ENCODE data around the gene DIAPH2.

DIAPH2 gene

DNA sequence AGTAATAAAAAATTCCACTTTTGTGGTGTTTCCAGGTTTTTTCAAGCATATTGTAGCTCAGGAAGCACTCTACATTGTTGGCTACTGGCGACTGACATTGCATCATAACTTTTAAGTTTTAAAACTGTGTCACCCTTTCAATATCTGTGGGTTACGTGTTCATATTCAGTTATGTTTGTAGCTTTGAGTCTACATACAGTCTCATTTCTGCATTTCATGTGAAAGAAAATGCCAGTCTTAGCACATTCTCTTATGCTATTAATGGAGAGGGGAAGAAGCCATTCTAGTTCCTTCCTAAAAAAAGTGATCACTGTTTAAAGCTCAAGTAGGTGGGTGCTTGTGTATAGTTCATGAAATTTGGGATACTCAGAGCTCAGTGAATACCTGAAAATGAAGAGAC lies 38.1 kb downstream of the DIAPH2 start:
- CTCF ChIA-PET, result interaction anchor here (0.7 kb wide), 1 partner anchor 1404 kb away, joined by 5 read pairs; no protein-coding TSS in a partner anchor
- POLR2A ChIA-PET, result no interaction called here

DNA sequence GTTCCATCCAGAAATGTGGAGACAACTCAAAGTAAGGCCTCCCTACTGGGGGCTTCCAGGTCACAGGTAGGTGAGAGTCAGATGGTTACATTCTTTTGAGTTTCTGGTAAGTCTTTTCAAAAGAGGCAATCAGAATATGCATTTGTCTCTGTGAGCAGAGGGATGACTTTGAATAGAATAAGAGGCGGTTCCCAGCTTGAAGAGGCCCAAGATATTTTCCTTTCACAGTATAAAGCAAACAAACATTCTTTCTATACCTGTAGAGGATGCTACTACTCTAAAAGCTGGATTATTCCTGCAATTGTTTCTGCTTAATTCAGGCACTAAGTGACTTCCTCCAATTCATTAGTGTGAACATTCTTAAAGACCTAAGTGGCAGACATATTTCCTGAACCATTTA lies 44.4 kb downstream of the DIAPH2 start:
- no peaks in the 10 kb centered on the region for H3K9me3 ChIP-seq (ENCODE audit: control insufficient read depth, insufficient read depth, low read depth, low read length)
- H3K27ac ChIP-seq (ENCODE audit: extremely low read depth, low read depth, low read length), result no peak overlapping the region
- no peaks in the 10 kb centered on the region for H3K4me1 ChIP-seq (ENCODE audit: control insufficient read depth, insufficient read depth, low read length)
- no peak overlapping the region for H3K4me3 ChIP-seq (ENCODE audit: low read depth, low read length)
- H3K36me3 ChIP-seq (ENCODE audit: control insufficient read depth in 2 of 2, insufficient read depth in 1 of 2, low read length in 2 of 2), result no peaks in the 10 kb centered on the region
- CTCF ChIA-PET, result no interaction called here
- TF ChIP-seq ZNF48 (tag by site-specific recombination; IDR thresholded peaks at IDR 0.05), result no peak
- TF ChIP-seq KLF7 (tag by site-specific recombination; IDR thresholded peaks at IDR 0.05; ENCODE audit: borderline replicate concordance), result no peak
- TF ChIP-seq IKZF3 (tag by site-specific recombination; IDR thresholded peaks at IDR 0.05), result no peak
- no peak for TF ChIP-seq ZNF114 (tag by site-specific recombination; IDR thresholded peaks at IDR 0.05)
- no peak for TF ChIP-seq HOXA7 (CRISPR knock-in tag; IDR thresholded peaks at IDR 0.05; ENCODE audit: borderline replicate concordance)
- TF ChIP-seq BCL11B (tag by site-specific recombination; IDR thresholded peaks at IDR 0.05; ENCODE audit: low read depth), result no peak
- TF ChIP-seq TRIM28 (IDR thresholded peaks at IDR 0.05; ENCODE audit: borderline replicate concordance, low read length), result no peak
- no peak for TF ChIP-seq ZNF214 (tag by site-specific recombination; IDR thresholded peaks at IDR 0.05; ENCODE audit: borderline replicate concordance)
- TF ChIP-seq, protein P1, sequence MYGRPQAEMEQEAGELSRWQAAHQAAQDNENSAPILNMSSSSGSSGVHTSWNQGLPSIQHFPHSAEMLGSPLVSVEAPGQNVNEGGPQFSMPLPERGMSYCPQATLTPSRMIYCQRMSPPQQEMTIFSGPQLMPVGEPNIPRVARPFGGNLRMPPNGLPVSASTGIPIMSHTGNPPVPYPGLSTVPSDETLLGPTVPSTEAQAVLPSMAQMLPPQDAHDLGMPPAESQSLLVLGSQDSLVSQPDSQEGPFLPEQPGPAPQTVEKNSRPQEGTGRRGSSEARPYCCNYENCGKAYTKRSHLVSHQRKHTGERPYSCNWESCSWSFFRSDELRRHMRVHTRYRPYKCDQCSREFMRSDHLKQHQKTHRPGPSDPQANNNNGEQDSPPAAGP (tag by site-specific recombination; IDR thresholded peaks at IDR 0.05), result no peak
- TF ChIP-seq SP3 (tag by site-specific recombination; IDR thresholded peaks at IDR 0.05), result no peak
- TF ChIP-seq ZNF335 (tag by site-specific recombination; conservative IDR thresholded peaks at IDR 0.05), result no peak
- TF ChIP-seq ZNF596 (tag by site-specific recombination; IDR thresholded peaks at IDR 0.05), result no peak
- TF ChIP-seq ZNF585B (tag by site-specific recombination; IDR thresholded peaks at IDR 0.05), result no peak
- no peak for TF ChIP-seq ZNF514 (tag by site-specific recombination; IDR thresholded peaks at IDR 0.05)
- POLR2A ChIA-PET, result no interaction called here

More for the DNA sequence above, 38.1 kb downstream of the DIAPH2 start:
- Histone ChIP-seq H3K27ac (ENCODE audit: extremely low read depth, low read depth, low read length) (no peak overlapping the region), H3K4me1 (ENCODE audit: control insufficient read depth, insufficient read depth, low read length) (no peaks in the 10 kb centered on the region), H3K36me3 (ENCODE audit: control insufficient read depth in 2 of 2, insufficient read depth in 1 of 2, low read length in 2 of 2) (no peaks in the 10 kb centered on the region), H3K4me3 (ENCODE audit: low read depth, low read length) (no peak overlapping the region), H3K9me3 (ENCODE audit: control insufficient read depth, insufficient read depth, low read depth, low read length) (no peaks in the 10 kb centered on the region)
- TF ChIP-seq ZBTB21 (tag by site-specific recombination; IDR thresholded peaks at IDR 0.05) (no peak), WT1 (tag by site-specific recombination; IDR thresholded peaks at IDR 0.05) (no peak), KLF7 (tag by site-specific recombination; IDR thresholded peaks at IDR 0.05; ENCODE audit: borderline replicate concordance) (no peak), KLF10 (tag by site-specific recombination; IDR thresholded peaks at IDR 0.05) (no peak), ZNF654 (tag by site-specific recombination; IDR thresholded peaks at IDR 0.05; ENCODE audit: low read depth) (no peak), ZNF354C (tag by site-specific recombination; IDR thresholded peaks at IDR 0.05; ENCODE audit: borderline replicate concordance, low read depth) (no peak), MYNN (tag by site-specific recombination; IDR thresholded peaks at IDR 0.05; ENCODE audit: borderline replicate concordance) (no peak), SETDB1 (IDR thresholded peaks at IDR 0.05; ENCODE audit: insufficient read length, low read length) (no peak), ZBTB17 (tag by site-specific recombination; IDR thresholded peaks at IDR 0.05) (no peak), ZNF19 (tag by site-specific recombination; IDR thresholded peaks at IDR 0.05; ENCODE audit: low read depth) (no peak), ZNF146 (tag by site-specific recombination; IDR thresholded peaks at IDR 0.05) (no peak), ZNF302 (tag by site-specific recombination; IDR thresholded peaks at IDR 0.05; ENCODE audit: low read depth) (no peak), ZNF211 (tag by site-specific recombination; IDR thresholded peaks at IDR 0.05; ENCODE audit: low read depth) (no peak), ZFP69B (tag by site-specific recombination; IDR thresholded peaks at IDR 0.05) (no peak)
- TF ChIP-seq, protein P2, sequence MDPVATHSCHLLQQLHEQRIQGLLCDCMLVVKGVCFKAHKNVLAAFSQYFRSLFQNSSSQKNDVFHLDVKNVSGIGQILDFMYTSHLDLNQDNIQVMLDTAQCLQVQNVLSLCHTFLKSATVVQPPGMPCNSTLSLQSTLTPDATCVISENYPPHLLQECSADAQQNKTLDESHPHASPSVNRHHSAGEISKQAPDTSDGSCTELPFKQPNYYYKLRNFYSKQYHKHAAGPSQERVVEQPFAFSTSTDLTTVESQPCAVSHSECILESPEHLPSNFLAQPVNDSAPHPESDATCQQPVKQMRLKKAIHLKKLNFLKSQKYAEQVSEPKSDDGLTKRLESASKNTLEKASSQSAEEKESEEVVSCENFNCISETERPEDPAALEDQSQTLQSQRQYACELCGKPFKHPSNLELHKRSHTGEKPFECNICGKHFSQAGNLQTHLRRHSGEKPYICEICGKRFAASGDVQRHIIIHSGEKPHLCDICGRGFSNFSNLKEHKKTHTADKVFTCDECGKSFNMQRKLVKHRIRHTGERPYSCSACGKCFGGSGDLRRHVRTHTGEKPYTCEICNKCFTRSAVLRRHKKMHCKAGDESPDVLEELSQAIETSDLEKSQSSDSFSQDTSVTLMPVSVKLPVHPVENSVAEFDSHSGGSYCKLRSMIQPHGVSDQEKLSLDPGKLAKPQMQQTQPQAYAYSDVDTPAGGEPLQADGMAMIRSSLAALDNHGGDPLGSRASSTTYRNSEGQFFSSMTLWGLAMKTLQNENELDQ (tag by site-specific recombination; IDR thresholded peaks at IDR 0.05; ENCODE audit: low read depth), result no peak
- TF ChIP-seq, protein P3, sequence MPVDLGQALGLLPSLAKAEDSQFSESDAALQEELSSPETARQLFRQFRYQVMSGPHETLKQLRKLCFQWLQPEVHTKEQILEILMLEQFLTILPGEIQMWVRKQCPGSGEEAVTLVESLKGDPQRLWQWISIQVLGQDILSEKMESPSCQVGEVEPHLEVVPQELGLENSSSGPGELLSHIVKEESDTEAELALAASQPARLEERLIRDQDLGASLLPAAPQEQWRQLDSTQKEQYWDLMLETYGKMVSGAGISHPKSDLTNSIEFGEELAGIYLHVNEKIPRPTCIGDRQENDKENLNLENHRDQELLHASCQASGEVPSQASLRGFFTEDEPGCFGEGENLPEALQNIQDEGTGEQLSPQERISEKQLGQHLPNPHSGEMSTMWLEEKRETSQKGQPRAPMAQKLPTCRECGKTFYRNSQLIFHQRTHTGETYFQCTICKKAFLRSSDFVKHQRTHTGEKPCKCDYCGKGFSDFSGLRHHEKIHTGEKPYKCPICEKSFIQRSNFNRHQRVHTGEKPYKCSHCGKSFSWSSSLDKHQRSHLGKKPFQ (tag by site-specific recombination; IDR thresholded peaks at IDR 0.05), result no peak
- TF ChIP-seq, protein P4, sequence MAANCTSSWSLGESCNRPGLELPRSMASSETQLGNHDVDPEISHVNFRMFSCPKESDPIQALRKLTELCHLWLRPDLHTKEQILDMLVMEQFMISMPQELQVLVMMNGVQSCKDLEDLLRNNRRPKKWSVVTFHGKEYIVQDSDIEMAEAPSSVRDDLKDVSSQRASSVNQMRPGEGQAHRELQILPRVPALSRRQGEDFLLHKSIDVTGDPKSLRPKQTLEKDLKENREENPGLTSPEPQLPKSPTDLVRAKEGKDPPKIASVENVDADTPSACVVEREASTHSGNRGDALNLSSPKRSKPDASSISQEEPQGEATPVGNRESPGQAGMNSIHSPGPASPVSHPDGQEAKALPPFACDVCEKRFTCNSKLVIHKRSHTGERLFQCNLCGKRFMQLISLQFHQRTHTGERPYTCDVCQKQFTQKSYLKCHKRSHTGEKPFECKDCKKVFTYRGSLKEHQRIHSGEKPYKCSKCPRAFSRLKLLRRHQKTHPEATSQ (tag by site-specific recombination; IDR thresholded peaks at IDR 0.05), result no peak
- TF ChIP-seq, protein P5, sequence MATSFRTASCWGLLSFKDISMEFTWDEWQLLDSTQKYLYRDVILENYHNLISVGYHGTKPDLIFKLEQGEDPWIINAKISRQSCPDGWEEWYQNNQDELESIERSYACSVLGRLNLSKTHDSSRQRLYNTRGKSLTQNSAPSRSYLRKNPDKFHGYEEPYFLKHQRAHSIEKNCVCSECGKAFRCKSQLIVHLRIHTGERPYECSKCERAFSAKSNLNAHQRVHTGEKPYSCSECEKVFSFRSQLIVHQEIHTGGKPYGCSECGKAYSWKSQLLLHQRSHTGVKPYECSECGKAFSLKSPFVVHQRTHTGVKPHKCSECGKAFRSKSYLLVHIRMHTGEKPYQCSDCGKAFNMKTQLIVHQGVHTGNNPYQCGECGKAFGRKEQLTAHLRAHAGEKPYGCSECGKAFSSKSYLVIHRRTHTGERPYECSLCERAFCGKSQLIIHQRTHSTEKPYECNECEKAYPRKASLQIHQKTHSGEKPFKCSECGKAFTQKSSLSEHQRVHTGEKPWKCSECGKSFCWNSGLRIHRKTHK (tag by site-specific recombination; IDR thresholded peaks at IDR 0.05), result no peak

Data from HEK293 (cell line).